Ascending aorta (tissue), 2 donors: ENCODE results near the gene FOXB1. TPM values are rescaled to one million over a fixed set of nuclear protein-coding genes. Genes with fewer than 3 reads are reported as not detected.

Experiments
- DNase-seq, 2 donors: peaks; one replicate each; pipeline ENCODE4 v3.0.0-alpha.2; 2019; ENCODE audit warnings: low spot score in 2 of 2
- H3K27ac ChIP-seq, 2 donors: fragments of 200-600 bp; sonication (generic); one replicate each; pipeline ENCODE4 v1.5.1; 2016 to 2017; ENCODE audit warnings: mild to moderate bottlenecking in 1 of 2
- H3K27me3 ChIP-seq: fragments of 200-600 bp; sonication (generic); one replicate; pipeline ENCODE4 v1.5.1; 2017
- H3K36me3 ChIP-seq, 2 donors: fragments of 200-600 bp; sonication (generic); one replicate each; pipeline ENCODE4 v1.5.1; 2016
- H3K4me1 ChIP-seq, 2 donors: fragments of 200-600 bp; sonication (generic); one replicate each; pipeline ENCODE4 v1.5.1; 2016 to 2017; ENCODE audit warnings: mild to moderate bottlenecking in 1 of 2
- H3K4me3 ChIP-seq, 2 donors: fragments of 200-600 bp; sonication (generic); one replicate each; pipeline ENCODE4 v1.5.1; 2016 to 2017; ENCODE audit warnings: mild to moderate bottlenecking in 1 of 2
- H3K9me3 ChIP-seq, 2 donors: fragments of 200-600 bp; sonication (generic); one replicate each; pipeline ENCODE4 v1.5.1; 2016
- CTCF ChIP-seq, 3 experiments: fragments of 200-600 bp in 2 of 3; fragments of 450-650 bp in 1 of 3; sonication (generic) in 2 of 3; IDR thresholded peaks; one replicate each; pipeline ENCODE4 v1.5.1; 2016 to 2019; ENCODE audit warnings: antibody characterized with exemption in 3 of 3, mild to moderate bottlenecking in 1 of 3, moderate library complexity in 1 of 3
- intact Hi-C: fragments of 100-400 bp; cut with DNase I; formaldehyde crosslinking; loops from one replicate; pipeline ENCODE4 v1.15.1; 2023
- total RNA-seq: library from RNA; depleted of rRNA; stranded (reverse); fragments of >200 nt; gene quantifications from one replicate; pipeline ENCODE4 v1.1.0, GENCODE V29; 2016

FOXB1 gene
- total RNA-seq, 1 donor from 2014 or later: not detected

- Histone ChIP-seq H3K27me3 (peaks cover 38% of the 10 kb centered on the region), H3K4me3 (peak overlapping the region in 1 of 2 donors; percentile 40), H3K4me1 (peaks cover 5 to 24% of the 10 kb centered on the region in 2 donors), H3K27ac (no peak overlapping the region), H3K9me3 (no peaks in the 10 kb centered on the region), H3K36me3 (no peaks in the 10 kb centered on the region)
- no peak for DNase-seq
- intact Hi-C loops: no loop called here
- TF ChIP-seq CTCF (IDR thresholded peaks at IDR 0.05): no peak
Measured at GRCh38 chr15:60006873-60007272, 2.8 kb downstream of the FOXB1 start.

GRCh38 chr15:60009124-60009960, 5.2 kb downstream of the FOXB1 start:
- peaks cover 20% of the 10 kb centered on the region for H3K27me3 ChIP-seq
- H3K4me3 ChIP-seq: no peak overlapping the region
- DNase-seq: no peak
- H3K4me1 ChIP-seq: peaks cover 5 to 17% of the 10 kb centered on the region in 2 donors
- H3K9me3 ChIP-seq: no peaks in the 10 kb centered on the region
- H3K36me3 ChIP-seq: no peaks in the 10 kb centered on the region
- TF ChIP-seq CTCF (IDR thresholded peaks at IDR 0.05): no peak
- intact Hi-C loops: no loop called here
- no peak overlapping the region for H3K27ac ChIP-seq

- no peak for DNase-seq
- Histone ChIP-seq H3K36me3 (no peaks in the 10 kb centered on the region), H3K27ac (no peak overlapping the region), H3K4me1 (peaks cover 4 to 10% of the 10 kb centered on the region in 2 donors), H3K4me3 (no peak overlapping the region), H3K27me3 (peaks cover 13% of the 10 kb centered on the region), H3K9me3 (no peaks in the 10 kb centered on the region)
- intact Hi-C loops: no loop called here
- no peak for TF ChIP-seq CTCF (IDR thresholded peaks at IDR 0.05)
Measured at GRCh38 chr15:60009980-60010732, 6.0 kb downstream of the FOXB1 start.

- Histone ChIP-seq H3K27ac (no peak overlapping the region), H3K9me3 (no peaks in the 10 kb centered on the region), H3K4me3 (no peak overlapping the region), H3K36me3 (no peaks in the 10 kb centered on the region), H3K4me1 (peaks cover 0 to 3% of the 10 kb centered on the region in 2 donors), H3K27me3 (peaks cover 6% of the 10 kb centered on the region)
- DNase-seq: no peak
- TF ChIP-seq CTCF (IDR thresholded peaks at IDR 0.05): no peak
- intact Hi-C loops: no loop called here
Measured at GRCh38 chr15:60010858-60011257, 6.7 kb downstream of the FOXB1 start.

GRCh38 chr15:60012695-60013094, 8.6 kb downstream of the FOXB1 start:
- Histone ChIP-seq H3K4me1 (no peaks in the 10 kb centered on the region), H3K9me3 (no peaks in the 10 kb centered on the region), H3K27me3 (peaks cover 3% of the 10 kb centered on the region), H3K4me3 (no peak overlapping the region), H3K36me3 (no peaks in the 10 kb centered on the region), H3K27ac (no peak overlapping the region)
- no peak for DNase-seq
- TF ChIP-seq CTCF (IDR thresholded peaks at IDR 0.05): no peak
- intact Hi-C loops: no loop called here
